Hepatocyte (in vitro differentiated cells): ENCODE measurements around the gene SCAMP5.

ENCODE experiments used
- EZH2phosphoT487 ChIP-seq: fragments of 200-600 bp; sonication (generic); IDR thresholded peaks from one replicate; pipeline ENCODE4 v1.6.1; 2018; ENCODE audit warnings: antibody characterized with exemption, mild to moderate bottlenecking, low read depth, moderate library complexity; ENCODE audit not compliant: unreplicated experiment, severe bottlenecking
- TF ChIP-seq, protein P1 (sequence below): fragments of 200-600 bp; sonication (generic); IDR thresholded peaks from 2 replicates; pipeline ENCODE4 v1.5.1; 2016; ENCODE audit warnings: antibody characterized with exemption, mild to moderate bottlenecking; ENCODE audit not compliant: poor library complexity

DNA sequence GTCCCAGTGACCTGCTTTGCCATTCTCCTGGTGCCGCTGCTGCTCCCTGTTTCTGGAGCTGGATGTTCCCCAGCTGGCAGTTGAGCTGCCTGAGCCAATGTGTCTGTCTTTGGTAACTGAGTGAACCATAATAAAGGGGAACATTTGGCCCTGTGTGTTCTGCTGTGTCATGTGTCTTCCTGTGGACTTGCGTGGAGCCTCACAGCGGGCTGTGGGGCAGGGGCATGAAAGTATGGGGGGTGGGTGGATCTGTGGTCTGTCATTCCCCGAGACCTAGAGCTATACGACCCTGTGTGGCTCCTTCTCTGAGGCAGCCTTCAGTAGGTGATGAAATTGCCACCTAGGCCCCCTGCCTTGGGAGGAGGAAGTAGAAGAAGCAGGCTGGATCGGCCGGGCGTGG lies 26.0 kb downstream of the SCAMP5 start:
- TF ChIP-seq, protein P1, sequence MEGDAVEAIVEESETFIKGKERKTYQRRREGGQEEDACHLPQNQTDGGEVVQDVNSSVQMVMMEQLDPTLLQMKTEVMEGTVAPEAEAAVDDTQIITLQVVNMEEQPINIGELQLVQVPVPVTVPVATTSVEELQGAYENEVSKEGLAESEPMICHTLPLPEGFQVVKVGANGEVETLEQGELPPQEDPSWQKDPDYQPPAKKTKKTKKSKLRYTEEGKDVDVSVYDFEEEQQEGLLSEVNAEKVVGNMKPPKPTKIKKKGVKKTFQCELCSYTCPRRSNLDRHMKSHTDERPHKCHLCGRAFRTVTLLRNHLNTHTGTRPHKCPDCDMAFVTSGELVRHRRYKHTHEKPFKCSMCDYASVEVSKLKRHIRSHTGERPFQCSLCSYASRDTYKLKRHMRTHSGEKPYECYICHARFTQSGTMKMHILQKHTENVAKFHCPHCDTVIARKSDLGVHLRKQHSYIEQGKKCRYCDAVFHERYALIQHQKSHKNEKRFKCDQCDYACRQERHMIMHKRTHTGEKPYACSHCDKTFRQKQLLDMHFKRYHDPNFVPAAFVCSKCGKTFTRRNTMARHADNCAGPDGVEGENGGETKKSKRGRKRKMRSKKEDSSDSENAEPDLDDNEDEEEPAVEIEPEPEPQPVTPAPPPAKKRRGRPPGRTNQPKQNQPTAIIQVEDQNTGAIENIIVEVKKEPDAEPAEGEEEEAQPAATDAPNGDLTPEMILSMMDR = no peak
- no peak for TF ChIP-seq EZH2phosphoT487
